ENCODE data around the gene ADTRP.

The ADTRP gene

GRCh38 chr6:11754625-11755271 is 23.9 kb downstream of the ADTRP start:
- no peak for DNase-seq

GRCh38 chr6:11753798-11754197 is 24.8 kb downstream of the ADTRP start:
- no peak for DNase-seq

DNA sequence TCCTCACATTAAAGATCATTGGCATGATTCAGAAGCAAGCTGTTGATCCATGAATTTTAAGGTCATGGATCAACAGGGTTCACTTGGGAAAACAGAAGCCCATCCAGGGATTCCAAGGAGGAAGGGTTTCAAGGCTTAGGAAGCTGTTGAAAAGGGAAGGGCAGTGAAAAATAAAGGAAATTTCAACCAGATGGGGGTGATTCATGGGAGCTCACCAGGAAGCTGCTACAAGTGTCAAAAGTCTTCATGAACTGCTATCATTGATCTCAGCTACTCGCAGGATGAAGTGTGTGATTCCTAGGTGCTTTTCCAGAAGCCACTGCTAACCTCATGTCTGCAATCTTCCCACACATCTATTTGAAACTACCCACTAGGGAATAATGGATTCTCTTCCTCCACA is 26.2 kb downstream of the ADTRP start:
- DNase-seq: no peak

GRCh38 chr6:11750682-11751081 is 27.9 kb downstream of the ADTRP start:
- no peak for DNase-seq

DNA sequence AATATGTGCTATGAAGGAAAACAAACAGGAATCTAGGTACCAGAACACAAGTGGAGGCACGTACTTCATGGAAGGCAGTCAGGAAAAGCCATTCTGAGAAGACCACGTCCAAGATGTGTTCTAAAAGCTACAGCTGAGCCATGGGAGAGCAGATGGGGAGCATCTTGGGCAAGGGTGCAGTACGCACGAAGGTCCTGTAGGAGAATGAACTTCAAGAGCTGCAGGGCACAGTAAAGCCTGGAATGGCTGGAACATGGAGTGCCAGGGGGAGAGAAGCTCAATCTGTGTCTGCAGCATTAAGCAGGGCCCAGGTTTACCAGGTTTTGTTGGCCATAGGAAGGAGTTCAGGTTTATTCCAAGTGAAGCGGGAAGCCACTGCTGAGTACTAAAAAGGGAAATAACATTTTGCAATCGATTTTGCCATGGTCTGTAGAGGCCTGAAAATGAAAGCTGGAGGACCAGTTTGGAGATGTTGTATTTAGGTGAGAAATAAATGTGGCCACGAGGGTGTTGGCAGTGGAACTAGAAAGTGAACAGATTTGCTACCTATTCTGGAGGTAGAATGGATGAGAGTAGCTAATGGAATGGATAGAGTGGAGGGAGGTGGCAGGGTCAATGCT is 29.9 kb downstream of the ADTRP start:
- DNase-seq: no peak

DNA sequence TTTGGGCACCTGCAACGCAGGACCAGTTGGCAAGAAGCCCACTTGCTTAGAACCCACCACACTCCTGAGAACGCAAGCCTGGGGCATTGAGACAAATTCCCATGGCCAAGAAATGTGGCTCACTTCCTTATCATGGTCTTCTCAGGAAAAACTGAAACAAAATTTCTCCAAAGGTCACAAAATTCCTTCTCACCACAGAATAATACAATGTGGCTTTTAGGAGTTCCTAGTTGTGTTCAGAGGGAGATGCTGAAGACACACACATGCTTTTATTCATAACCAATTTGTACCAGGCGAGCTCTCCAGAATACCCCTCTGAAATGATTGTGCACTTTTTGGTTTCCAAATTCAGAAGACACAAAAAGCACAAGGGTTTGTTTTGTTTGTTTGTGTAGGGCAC is 31.6 kb downstream of the ADTRP start:
- DNase-seq: no peak

DNA sequence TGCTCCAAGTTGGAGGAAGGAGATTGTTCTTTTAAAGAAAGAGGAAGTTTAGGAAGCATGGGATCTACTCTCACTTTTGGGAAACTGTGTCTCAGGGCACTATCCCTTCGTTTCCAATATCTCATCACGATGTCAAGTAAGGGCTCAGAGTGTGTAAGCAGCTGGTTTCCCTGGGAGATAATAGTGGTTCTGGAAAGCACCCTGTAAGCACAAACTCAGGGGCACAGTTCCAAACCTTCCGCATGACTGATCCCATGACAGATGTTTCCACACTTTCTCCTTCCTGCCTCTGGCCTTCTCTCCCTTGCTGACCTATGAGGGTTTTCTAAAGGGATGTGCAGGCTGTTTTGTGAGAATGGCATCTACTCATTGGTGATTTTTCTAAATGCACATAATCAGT is 33.9 kb downstream of the ADTRP start:
- no peak for DNase-seq

DNA sequence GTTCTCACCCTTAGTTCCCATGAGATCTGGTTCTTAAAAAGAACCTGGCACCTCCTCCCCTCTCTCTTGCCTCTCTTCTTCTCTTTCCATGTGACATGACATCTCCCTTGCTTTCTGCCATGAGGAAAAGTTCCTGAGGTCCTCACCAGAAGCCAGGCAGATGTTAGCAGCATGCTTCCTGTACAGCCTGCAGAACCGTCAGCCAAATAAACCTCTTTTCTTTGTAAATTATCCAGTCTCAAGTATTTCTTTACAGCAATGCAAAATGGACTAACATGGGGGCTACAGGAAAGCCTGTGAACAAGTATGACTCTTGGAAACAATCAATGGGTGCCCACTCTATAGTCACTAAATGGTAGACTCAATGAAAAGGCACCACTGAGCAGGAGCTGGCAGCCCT is 34.5 kb downstream of the ADTRP start:
- no peak for DNase-seq

DNA sequence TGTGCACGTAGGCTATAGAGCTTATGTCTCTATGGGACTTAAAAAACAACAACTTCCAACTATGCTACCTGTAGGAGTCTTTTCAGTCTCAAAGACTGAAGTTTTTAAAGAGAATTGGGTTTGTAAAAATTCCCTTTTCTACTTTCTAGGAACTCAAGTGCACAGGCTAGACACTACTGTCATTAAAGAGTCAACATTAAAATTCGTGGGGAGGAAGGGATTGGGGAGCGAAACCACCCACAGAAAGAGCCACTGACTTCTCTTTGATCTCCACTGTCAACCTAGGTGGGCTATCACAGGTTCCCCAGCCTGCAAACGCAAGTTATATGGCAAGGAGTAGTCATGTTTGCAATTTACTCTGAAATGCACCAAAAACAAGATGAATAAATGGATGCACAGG is 37.7 kb downstream of the ADTRP start:
- DNase-seq: no peak

DNA sequence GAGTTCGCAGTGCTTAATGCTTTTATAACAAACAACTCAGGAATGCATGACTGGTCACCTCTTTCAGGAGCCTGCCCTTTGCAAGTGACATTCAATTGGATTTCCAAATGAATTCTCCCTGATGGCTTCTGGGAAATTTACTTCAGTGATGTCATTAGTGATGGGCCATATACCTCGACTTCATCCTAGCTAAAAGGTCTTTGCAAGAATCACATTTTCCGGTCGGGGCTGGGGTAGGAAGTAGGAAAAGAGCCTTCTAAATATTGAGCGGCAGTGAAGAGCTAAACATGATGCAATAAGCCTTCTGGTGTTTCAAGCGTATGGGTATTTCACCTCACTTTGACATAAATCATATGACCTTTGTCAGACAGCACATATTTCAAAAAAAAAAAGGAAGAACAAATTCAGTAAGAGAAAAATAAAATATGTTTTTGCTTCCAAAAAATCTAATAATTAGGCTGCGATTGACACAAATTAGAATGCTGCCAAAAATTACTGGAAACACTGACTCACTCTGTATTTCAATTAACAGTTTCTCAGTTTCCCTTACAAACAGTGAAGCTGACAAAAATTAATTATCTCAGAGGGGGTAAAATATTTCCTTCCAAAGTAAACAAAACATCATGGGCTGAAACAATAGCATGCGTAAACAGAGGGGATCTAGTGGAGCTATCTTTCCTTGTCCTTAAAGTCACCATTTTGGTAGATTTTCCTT is 39.8 kb downstream of the ADTRP start:
- DNase-seq: no peak

- DNase-seq: no peak
These were observed 40.4 kb downstream of the ADTRP start for GRCh38 chr6:11738234-11738633.

DNA sequence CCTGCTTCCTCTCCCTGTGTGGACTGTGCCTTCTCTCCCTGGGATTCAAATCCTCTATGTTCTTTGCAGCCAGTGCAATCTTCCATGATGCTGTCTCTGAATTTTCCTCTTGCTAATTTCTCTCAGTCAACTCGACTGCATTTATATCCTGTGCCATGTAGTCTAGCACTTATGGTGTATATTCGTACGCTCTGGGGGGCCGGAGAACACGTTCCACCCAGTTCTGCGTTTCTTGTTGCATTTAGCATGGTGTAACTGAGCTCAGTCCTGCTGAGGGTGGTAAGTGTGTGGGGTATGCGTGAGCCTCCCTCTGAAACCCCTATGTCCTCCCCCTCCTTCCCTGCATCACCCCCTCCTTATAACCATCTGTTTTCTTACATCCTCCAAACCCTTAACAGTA is 42.0 kb downstream of the ADTRP start:
- DNase-seq: no peak

DNA sequence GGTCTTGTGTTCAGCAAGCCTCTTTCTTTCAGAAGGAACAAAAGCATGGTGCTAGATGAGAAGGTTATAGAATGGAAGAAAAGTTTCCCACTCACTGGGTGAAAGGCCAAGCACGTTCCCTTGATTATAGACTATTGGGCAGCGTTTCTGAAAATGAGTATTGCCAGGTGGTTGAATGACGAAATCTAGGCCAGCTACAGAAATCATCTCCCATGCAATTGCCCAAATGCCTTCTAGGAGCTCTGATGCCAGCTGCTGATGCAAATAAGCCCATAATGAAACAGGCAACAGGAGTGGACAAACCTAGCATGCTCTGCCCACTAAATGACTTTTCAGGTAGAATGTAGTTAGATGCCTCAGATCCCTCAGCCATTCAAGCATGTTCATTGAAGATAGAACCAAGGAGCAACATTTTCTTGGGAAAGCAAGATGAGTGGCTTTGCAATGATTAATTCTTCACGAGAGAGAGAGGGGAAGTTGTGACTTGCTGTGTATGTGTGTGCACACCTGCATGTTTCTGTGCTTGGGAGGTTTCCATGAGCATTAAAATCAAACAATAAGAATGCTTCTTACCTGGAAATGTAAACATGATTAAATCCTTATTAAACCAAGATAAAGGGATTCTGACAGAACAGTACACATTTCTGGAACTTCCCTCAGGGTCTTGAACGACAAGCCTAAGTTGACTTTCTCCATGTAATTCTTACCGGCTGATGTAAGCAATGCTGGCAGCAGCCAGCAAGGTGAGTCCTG is 43.6 kb downstream of the ADTRP start:
- no peak for DNase-seq

DNA sequence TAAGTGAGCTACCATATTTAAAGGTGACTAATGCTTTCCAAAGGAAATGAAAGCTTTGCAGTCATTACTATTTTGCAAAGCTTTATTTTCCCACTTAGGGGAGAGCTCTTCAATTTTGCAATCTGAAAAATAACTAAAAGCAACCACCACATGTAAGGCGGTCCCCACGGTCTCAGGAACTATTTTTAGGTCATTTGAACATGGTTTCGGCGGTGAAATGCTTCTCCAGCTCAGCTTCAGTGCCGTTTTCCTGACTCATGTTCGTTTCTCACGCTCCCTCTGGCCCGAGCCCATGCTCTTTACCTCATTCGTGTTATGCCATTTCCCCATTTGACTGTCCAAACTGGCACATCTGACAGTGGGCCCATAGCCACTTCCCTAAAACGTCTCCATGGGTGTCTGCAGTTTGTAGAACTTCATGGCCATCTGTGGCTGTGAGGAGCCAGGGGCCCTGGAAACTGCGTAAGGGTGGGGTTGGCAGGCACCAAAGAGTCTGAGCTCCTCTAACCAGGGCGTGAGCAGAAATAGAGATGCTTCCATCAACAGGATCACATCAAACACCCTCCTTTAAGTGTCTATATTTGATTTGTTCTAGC is 46.5 kb downstream of the ADTRP start:
- no peak for DNase-seq

GRCh38 chr6:11731423-11731822 is 47.2 kb downstream of the ADTRP start:
- DNase-seq: no peak

DNA sequence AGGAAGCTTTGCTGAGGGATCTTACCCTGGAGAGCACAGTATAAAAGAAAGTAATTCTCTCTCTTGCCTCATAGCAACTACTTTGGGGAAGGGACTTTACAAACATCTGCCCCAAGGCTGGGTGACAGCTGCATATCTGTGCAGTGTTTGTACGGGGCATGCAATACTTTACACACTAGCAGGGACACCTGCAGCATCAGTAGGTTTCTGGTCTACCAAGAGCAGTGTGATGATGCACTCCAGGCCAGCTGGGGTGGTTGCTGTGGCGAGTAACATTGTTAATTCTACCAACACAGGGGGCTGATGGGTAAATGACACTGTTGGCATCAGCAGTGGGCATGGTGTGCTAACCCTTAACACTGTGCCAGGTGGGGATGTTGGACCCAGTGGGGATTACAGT is 48.0 kb downstream of the ADTRP start:
- DNase-seq: no peak

GRCh38 chr6:11729076-11729475 is 49.5 kb downstream of the ADTRP start:
- no peak for DNase-seq

GRCh38 chr6:11727998-11728961 is 50.3 kb downstream of the ADTRP start:
- DNase-seq: no peak

DNA sequence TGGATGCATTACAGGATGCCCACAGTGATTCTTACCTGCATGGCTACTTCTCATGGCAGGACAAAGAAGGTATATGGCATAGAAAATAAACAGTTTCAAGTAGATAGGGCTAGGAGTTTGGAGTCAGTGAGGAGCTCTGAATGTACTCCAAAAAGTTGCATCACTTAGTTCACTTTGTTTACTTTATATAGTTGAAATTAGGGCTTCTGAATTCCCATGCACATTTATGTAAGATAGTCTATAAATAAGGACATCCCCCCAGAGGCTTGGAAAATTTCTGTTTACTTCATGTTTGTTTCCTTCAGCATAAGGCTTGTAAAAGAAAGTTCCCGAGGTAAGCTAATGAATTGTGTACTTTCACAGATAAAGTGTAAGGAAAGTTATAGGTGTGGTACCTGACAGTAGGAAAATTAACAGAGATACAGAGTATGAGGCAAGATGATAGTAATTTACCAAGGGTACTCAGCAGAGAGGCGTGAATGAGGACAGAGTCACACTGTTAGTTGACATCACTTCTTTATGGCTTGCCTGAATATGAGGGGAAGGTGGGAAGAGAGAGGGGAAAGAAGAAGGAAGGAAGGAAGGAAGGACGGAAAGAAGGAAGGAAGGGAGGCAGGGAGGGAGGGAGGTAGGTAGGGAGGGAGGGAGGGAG is 51.1 kb downstream of the ADTRP start:
- DNase-seq: no peak

- DNase-seq: no peak
These were observed 54.3 kb downstream of the ADTRP start for GRCh38 chr6:11724286-11724685.

DNA sequence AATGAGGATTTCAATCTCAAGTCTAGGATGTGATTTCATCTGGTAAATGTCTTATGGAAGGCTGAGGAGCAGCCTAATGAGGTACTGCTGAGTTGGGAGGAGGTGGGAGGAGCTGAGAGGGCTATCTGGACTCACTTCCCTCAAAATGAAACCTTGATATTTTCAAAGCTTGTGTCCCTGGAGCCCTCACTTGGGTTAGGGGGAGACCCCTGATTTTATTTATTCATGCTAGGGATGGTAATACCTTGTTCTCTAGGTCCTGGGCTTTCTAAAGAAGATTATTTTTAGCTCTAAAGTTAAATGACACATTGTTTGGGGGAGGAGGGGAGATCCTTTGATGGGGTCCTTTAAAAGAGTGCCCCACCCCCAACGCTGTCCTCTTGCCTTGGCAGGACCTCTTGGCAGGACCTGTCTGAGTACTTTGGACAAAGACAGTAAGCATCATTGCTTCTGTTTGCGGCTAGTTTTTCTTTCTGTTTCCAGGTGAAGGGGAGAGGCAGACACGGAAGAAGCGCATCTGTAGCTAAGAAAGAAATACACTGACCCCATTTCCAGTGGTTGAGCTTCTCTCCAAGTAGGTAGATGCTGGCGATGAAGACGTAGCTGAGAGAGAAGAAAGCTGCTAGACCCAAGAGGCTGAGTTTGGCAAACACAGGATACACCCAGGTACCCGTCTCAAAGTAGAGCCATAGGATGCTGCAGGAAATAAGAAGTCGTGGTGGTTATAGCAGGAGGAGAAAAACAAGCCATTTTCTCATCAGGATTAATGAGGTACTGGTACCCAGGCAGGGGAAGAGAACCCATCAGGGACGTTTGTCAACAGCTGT is 55.6 kb downstream of the ADTRP start:
- DNase-seq: no peak
